NCI-H82 treated with DMSO at 0.1 percent for 48 hours (cell line): ENCODE measurements around the gene TLK2.

Experiments
- DNase-seq: peaks from one replicate; lab custom pipeline; 2025; ENCODE audit not compliant: unreplicated experiment; lab: John Stamatoyannopoulos, UW

Gene TLK2

DNA sequence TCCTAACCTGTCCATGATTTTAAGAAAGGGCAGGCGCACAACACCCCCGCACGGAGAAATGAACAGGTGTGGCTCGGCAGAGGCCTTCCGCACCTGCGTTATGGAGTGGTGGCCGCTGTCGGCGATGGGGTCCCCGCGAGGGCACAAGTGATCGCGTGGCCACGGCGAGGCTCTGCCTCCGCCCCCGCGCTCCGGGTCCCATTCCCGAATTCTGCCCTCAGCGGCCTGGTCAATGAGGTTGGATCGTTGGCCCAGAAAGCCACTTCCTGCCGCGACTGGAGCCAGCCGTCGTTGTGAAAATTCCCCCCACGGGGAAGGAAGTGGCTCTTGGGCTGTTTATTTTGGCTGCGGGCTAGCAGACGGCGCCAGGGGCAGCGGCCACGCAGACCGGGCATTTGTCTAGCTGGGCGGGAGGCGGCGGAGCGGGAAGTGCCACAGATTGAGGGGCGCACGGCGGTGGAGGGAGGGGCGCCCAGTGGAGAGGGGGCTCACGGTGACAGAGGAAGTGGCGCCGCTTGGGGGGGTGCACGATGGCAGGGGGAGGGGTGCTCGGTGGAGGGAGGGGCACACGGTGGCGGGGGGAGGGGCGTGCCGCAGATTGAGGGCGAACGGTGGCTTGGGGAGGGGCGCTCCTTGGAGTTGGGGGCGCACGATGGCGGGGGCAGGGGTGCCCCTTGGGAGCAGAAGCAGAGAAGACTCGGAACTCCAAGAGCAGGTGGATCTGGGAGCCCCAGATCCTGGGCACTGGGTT lies 173.8 kb downstream of the TLK2 start:
- DNase-seq = no peak

DNA sequence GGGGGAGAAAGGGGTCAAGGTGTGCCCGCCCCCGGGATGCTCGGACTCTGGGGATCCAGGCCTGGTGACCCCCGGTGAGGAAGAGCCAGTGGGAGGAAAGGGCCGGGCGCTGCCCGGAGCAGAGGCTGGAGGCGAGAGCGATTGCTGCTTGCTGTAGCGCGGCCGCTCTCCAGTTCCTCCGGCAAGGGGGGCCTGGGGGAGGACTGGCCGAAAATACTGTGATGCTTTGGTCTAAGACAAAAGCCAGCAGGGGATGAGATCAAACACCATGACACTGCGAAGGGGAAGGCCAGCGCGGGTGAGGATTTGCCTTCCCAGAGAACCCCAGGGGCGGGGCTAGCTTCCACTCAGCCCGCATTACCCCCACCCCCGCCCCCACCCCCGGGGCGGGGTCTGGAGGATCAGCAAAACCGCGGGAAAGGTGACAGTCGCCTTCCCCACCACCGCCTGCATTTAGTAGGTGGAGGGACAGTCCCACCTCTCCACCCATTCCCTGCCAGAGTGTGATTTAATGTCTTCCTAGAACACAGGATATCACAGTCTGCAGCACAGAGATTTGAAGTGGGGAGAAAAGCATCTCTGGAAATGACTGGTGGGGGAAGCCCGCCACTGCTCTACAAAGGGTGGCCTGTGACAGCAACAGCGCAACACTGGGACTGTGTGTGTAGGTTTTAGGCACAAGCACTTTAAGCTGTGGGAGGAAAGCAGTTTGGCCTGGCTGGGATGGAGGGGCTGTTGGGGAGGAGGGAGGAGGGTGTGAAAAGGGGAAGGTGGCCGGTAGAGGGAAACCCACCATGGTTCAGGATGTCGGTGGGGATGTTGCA lies 174.6 kb downstream of the TLK2 start:
- peak; percentile 88 for DNase-seq

GRCh38 chr17:62653826-62654761 lies 175.5 kb downstream of the TLK2 start:
- no peak for DNase-seq

DNA sequence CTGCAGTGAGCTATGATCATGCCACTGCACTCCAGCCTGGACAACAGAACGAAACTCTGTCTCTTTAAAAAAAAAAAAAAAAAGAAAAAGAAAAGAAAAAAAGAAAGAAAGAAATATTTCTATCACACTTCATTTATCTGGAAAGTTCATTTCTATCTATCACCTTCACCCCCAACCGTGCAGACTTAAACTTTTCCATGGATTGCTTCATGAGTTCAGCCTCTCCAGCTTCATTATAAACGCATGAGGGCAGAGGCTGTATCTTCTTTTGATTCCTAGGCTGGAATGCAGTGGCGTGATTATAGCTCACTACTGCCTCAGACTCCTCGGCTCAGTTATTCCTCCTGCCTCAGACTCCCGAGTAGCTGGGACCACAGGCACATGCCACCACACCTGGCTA lies 177.0 kb downstream of the TLK2 start:
- DNase-seq = no peak

DNA sequence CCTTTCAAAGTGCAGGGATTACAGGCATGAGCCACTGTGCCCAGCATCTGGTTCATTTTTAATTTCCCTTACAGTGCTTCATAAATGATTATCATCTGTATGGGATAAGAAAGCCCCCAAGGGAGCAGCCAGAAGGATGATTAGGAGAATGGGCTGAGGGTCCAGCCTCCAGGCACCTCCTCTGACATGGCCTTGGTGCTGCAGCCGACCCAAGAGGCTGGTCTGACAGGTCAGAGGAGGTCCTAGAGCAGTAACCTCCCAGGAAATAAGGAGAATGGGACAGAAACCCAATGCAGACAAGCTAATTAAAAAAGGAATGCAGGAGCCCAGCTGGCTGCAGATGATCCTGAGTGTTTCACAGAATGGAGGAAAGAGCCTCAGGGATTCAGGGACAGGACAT lies 177.8 kb downstream of the TLK2 start:
- DNase-seq = no peak

DNA sequence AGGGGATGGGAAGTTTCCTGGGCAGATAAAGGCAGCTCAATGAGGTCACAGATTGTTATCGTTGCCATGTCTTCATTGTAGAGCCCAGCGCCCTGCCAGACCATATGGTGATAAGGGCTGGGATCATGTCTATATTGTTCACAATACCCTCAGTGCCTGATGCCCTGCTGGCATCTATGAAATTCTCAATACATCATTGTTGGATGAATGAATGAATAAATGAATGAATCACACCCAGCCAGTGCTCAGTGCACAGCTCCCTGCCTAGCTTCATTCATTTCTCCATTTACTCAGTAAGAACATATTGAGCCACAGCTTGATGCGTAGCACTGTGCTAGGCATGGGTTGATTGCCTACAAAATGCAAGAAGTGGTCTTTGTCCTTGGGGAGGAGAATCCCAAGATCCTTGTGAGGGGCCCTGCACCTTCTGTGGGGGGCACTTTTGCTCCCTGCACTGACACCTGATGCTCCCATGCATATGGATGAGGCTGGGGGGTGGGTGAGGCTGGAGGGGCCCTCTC lies 178.6 kb downstream of the TLK2 start:
- DNase-seq = no peak

- no peak for DNase-seq
Measured at GRCh38 chr17:62657690-62658089, 179.1 kb downstream of the TLK2 start.

- peak; percentile 43 for DNase-seq
Measured at GRCh38 chr17:62658136-62658920, 179.7 kb downstream of the TLK2 start.

GRCh38 chr17:62660629-62661118 lies 182.0 kb downstream of the TLK2 start:
- no peak for DNase-seq

DNA sequence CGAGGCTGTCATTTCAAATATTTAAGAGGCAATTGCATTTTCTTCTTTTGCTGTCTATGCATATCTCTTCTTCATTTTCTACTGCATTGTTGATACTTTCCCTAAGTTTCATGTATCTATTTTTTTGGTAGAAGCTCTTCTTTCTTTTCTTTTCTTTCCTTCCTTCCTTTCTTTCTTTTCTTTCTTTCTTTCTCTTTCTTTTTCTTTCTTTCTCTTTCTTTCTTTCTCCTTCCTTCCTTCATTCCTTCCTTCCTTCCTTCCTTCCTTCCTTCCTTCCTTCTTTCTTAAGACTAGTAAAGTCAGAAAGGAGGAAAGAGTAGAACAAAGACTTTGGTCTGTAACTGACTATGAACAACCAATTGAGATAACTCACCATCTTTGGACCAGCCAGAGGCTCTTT lies 182.7 kb downstream of the TLK2 start:
- no peak for DNase-seq

- no peak for DNase-seq
Measured at GRCh38 chr17:62662855-62663254, 184.2 kb downstream of the TLK2 start.
